GM12875 (cell line): ENCODE measurements around the gene PDCD1LG2.

Experiments used
- H3K4me3 ChIP-seq: one replicate; pipeline ENCODE4 v1.5.1; 2011; ENCODE audit warnings: low read depth, low read length, control low read depth
- CTCF ChIP-seq: IDR thresholded peaks from 2 replicates; pipeline ENCODE4 v1.5.1; 2011; ENCODE audit warnings: low read depth, mild to moderate bottlenecking, control low read depth, inconsistent platforms, low read length, moderate library complexity, borderline replicate concordance; ENCODE audit not compliant: insufficient read depth

The PDCD1LG2 gene

GRCh38 chr9:5499889-5500398 lies 10.4 kb upstream of the PDCD1LG2 start:
- H3K4me3 ChIP-seq, result no peak overlapping the region
- no peak for TF ChIP-seq CTCF

DNA sequence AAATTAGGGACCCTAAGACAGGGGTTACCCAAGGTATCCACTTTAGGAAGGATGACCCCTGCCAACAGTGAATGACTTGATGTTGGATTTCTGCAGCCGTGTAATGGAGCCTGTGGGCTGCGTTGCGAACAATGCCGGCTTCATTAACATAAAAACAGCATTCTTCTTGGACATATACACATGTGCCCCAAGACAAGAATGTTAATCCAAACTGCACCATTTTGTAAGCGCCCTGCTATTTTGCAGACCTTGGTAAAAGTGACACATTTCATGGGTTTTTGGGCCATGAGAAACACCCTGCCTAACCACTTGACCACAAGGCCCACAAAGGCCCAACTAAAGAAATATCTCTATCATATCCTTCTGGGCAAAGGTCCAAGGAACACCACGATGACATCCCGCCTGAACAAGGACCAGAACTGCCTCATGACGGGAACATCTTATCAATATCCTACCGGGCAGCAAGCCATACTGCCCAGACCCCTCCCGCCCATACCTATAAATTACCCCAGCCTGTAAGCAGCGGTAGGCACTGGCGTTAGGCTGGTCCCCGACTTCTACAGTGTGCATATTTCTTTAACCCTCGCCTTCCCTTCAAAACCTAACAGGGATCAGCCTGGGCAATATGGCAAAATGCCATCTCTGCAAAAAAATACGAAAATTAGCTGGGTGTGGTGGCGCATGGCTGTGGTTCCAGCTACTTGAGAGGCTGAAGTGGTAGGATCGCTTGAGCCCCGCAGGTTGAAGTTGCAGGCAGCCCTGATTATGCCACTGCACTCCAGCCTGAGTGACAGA lies 9.7 kb upstream of the PDCD1LG2 start:
- H3K4me3 ChIP-seq, result no peak overlapping the region
- TF ChIP-seq CTCF, result no peak

- TF ChIP-seq CTCF, result no peak
- no peak overlapping the region for H3K4me3 ChIP-seq
Observed at GRCh38 chr9:5502553-5502952, 7.8 kb upstream of the PDCD1LG2 start.

GRCh38 chr9:5509573-5509972 lies 758 bp upstream of the PDCD1LG2 start:
- no peak overlapping the region for H3K4me3 ChIP-seq
- TF ChIP-seq CTCF, result no peak

DNA sequence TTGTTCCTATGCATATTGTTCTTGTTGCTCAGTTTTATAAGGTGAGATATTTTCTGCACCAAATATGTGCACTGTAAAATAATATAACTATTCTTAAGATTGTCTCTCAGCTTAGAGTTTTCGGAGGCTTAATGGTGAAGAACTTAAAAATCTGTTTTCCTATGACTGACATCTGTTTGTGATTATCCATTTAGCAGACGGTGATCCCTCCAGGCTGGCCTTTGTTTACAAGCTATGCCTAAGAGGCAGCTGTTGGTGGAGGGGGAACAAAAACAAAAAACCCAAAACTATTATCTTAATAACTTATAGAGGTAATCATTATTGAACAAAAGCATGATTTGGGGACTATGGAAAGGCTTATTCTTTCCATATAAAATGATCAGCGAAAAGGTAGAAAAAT lies 658 bp downstream of the PDCD1LG2 start:
- TF ChIP-seq CTCF, result no peak
- peak overlapping the region; percentile 45 for H3K4me3 ChIP-seq

DNA sequence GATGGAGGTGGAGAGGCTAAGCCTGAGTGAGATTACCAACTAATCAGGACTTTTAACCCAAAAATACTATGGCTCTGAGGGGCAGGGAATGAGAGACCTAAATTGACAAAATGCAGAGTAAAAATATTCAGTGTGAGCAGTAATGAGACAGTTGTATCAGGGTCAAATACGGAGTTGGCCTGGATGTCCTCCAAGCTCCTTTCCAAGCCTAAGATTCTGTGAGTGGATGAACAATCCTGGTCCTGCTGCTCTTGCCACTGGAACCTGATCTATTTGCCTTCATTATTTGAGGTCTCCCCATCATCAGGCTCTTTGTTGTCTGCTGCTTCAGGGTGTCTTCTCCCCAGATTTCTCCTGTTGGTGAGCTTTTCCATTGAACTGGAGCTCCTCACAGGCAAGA lies 1.1 kb downstream of the PDCD1LG2 start:
- no peak for TF ChIP-seq CTCF
- no peak overlapping the region for H3K4me3 ChIP-seq

GRCh38 chr9:5511935-5512580 lies 1.7 kb downstream of the PDCD1LG2 start:
- no peak overlapping the region for H3K4me3 ChIP-seq
- TF ChIP-seq CTCF, result no peak
